Suprapubic skin (tissue), 4 donors: Measurements from ENCODE around the gene APOM.

Experiments
- CTCF ChIP-seq, 2 donors: fragments of 200-600 bp in 1 of 2; fragments of 450-650 bp in 1 of 2; sonication (generic) in 1 of 2; IDR thresholded peaks; one replicate each; pipeline ENCODE4 v1.5.1; 2016 to 2019; ENCODE audit warnings: antibody characterized with exemption in 2 of 2, mild to moderate bottlenecking in 1 of 2, moderate library complexity in 1 of 2
- POLR2A ChIP-seq, 2 donors: fragments of 450-650 bp; IDR thresholded peaks; one replicate each; pipeline ENCODE4 v1.6.1; 2017; ENCODE audit warnings: antibody characterized with exemption in 2 of 2, mild to moderate bottlenecking in 2 of 2, moderate library complexity in 2 of 2
- POLR2AphosphoS5 ChIP-seq, 3 donors: sonication (generic); formaldehyde crosslinking; IDR thresholded peaks; one replicate each; pipeline ENCODE4 v1.6.1; 2017; ENCODE audit warnings: antibody characterized with exemption in 3 of 3

GRCh38 chr6:31706599-31706998 is 50.9 kb downstream of the APOM start, which contains the start of gene LY6G6F:
- TF ChIP-seq CTCF (IDR thresholded peaks at IDR 0.05) (no peak), POLR2A (IDR thresholded peaks at IDR 0.05) (no peak), POLR2AphosphoS5 (IDR thresholded peaks at IDR 0.05) (no peak)
